A549 (cell line): Measurements from ENCODE around the gene TRPV4. TPM values are rescaled to one million over a fixed set of nuclear protein-coding genes. Genes with fewer than 3 reads are reported as not detected.

Experiments
- ATAC-seq, 2 experiments: fragments of 200-7000 bp in 1 of 2; fragments of >200 bp in 1 of 2; cut with Nextera tagmentation in 1 of 2; cut with Tn5 transposase in 1 of 2; 3 replicates each; pipeline versions ENCODE4 v1.8.0 to v1.9.1; 2018 to 2020; ENCODE audit warnings: mild to moderate bottlenecking in 1 of 2, moderate library complexity in 1 of 2
- CTCF ChIA-PET: fragments of 300-600 bp; sonication (Branson Sonifier 250); formaldehyde crosslinking; extraction: SDS; loops from one replicate; lab custom pipeline; 2021; ENCODE audit warnings: antibody characterized with exemption, inconsistent platforms; lab: Yijun Ruan, JAX
- POLR2A ChIA-PET: fragments of 350-600 bp; formaldehyde crosslinking; extraction: SDS; loops from one replicate; lab custom pipeline; 2021; ENCODE audit warnings: antibody characterized with exemption, inconsistent platforms; lab: Yijun Ruan, JAX
- DNase-seq, 2 experiments: peaks; one replicate each; pipeline versions ENCODE4 v3.0.0 to v3.0.0-alpha.2; 2011 to 2016; ENCODE audit warnings: low read depth in 1 of 2, low spot score in 1 of 2
- FAIRE-seq: peaks from 2 replicates; lab custom pipeline; 2011; peaks lifted over from hg19 to GRCh38; lab: Jason Lieb, UNC
- H3K27ac ChIP-seq, 2 experiments: fragments of >200 bp; sonication (Bioruptor Twin); formaldehyde crosslinking; 3 replicates each; pipeline ENCODE4 v1.5.1; 2016 to 2017
- H3K4me1 ChIP-seq: fragments of >200 bp; sonication (Bioruptor Twin); formaldehyde crosslinking; 3 replicates; pipeline ENCODE4 v1.6.1; 2016
- H3K4me2 ChIP-seq: fragments of >200 bp; sonication (Bioruptor Twin); formaldehyde crosslinking; 3 replicates; pipeline ENCODE4 v1.6.1; 2016
- H3K4me3 ChIP-seq: fragments of >200 bp; sonication (Bioruptor Twin); formaldehyde crosslinking; 3 replicates; pipeline ENCODE4 v1.5.1; 2016
- H3K9me3 ChIP-seq: fragments of >200 bp; sonication (Bioruptor Twin); formaldehyde crosslinking; 3 replicates; pipeline ENCODE4 v1.6.1; 2016
- CBX2 ChIP-seq: fragments of 200-600 bp; sonication (generic); IDR thresholded peaks from 2 replicates; pipeline ENCODE4 v1.6.1; 2016; ENCODE audit warnings: low read depth, mild to moderate bottlenecking, borderline replicate concordance
- CHD2 ChIP-seq: fragments of 150-350 bp; IDR thresholded peaks from 2 replicates; pipeline ENCODE4 v1.6.1; 2014; ENCODE audit warnings: low read length; ENCODE audit not compliant: partially characterized antibody
- CHD4 ChIP-seq: fragments of 200-600 bp; sonication (generic); IDR thresholded peaks from 2 replicates; pipeline ENCODE4 v1.6.1; 2016; ENCODE audit warnings: antibody characterized with exemption, mild to moderate bottlenecking, borderline replicate concordance
- EHF ChIP-seq: fragments of 250-450 bp; sonication (Bioruptor Pico); IDR thresholded peaks from 2 replicates; pipeline ENCODE4 v1.5.0; 2020; ENCODE audit warnings: mild to moderate bottlenecking
- ELK1 ChIP-seq: fragments of 150-350 bp; IDR thresholded peaks from 2 replicates; pipeline ENCODE4 v1.6.1; 2014; ENCODE audit warnings: low read depth, mild to moderate bottlenecking, low read length
- ESRRA ChIP-seq: fragments of 150-350 bp; IDR thresholded peaks from 2 replicates; pipeline ENCODE4 v1.6.1; 2014; ENCODE audit warnings: mild to moderate bottlenecking, low read length, borderline replicate concordance
- FOXS1 ChIP-seq: fragments of 250-450 bp; sonication (Bioruptor Pico); IDR thresholded peaks from 2 replicates; pipeline ENCODE4 v1.5.0; 2020; ENCODE audit warnings: mild to moderate bottlenecking, moderate library complexity
- GATA3 ChIP-seq: IDR thresholded peaks from 2 replicates; pipeline ENCODE4 v1.6.1; 2012; ENCODE audit warnings: borderline replicate concordance
- HDAC2 ChIP-seq: fragments of 200-600 bp; sonication (generic); IDR thresholded peaks from 2 replicates; pipeline ENCODE4 v1.6.1; 2016
- HES2 ChIP-seq: fragments of >200 bp; sonication (Bioruptor Twin); formaldehyde crosslinking; IDR thresholded peaks from 2 replicates; pipeline ENCODE4 v1.6.1; 2016
- HEYL ChIP-seq: fragments of 250-450 bp; sonication (Bioruptor Pico); IDR thresholded peaks from 2 replicates; pipeline ENCODE4 v1.8.0; 2021; ENCODE audit warnings: mild to moderate bottlenecking, moderate library complexity
- HMGXB4 ChIP-seq: fragments of 250-450 bp; sonication (Bioruptor Pico); IDR thresholded peaks from 2 replicates; pipeline ENCODE4 v1.5.0; 2021; ENCODE audit warnings: mild to moderate bottlenecking, moderate library complexity, borderline replicate concordance
- HOXA7 ChIP-seq: fragments of 250-450 bp; sonication (Bioruptor Pico); IDR thresholded peaks from 2 replicates; pipeline ENCODE4 v1.5.0; 2020; ENCODE audit warnings: mild to moderate bottlenecking, moderate library complexity
- JUN ChIP-seq, 2 experiments: fragments of >200 bp; sonication (Bioruptor Twin); formaldehyde crosslinking; IDR thresholded peaks; 2 replicates in 1 of 2; 3 replicates in 1 of 2; pipeline ENCODE4 v1.6.1; 2016 to 2017
- KDM1A ChIP-seq: fragments of 200-600 bp; sonication (generic); IDR thresholded peaks from 2 replicates; pipeline ENCODE4 v1.6.1; 2016; ENCODE audit warnings: low read depth, mild to moderate bottlenecking
- MAX ChIP-seq: IDR thresholded peaks from 2 replicates; pipeline ENCODE4 v1.6.1; 2012
- PHF8 ChIP-seq: fragments of 200-600 bp; sonication (generic); IDR thresholded peaks from 2 replicates; pipeline ENCODE4 v1.6.1; 2016; ENCODE audit warnings: low read depth, mild to moderate bottlenecking, antibody characterized with exemption, moderate library complexity, borderline replicate concordance
- POLR2A ChIP-seq: IDR thresholded peaks from 2 replicates; pipeline ENCODE4 v1.6.1; 2012; ENCODE audit warnings: mild to moderate bottlenecking, low read length
- RCOR1 ChIP-seq: fragments of 150-350 bp; IDR thresholded peaks from 2 replicates; pipeline ENCODE4 v1.6.1; 2014; ENCODE audit warnings: antibody characterized with exemption, low read length, low read depth
- RFX5 ChIP-seq: fragments of 450-650 bp; IDR thresholded peaks from 2 replicates; pipeline ENCODE4 v1.7.1; 2014; ENCODE audit warnings: antibody characterized with exemption, mild to moderate bottlenecking, moderate library complexity
- SMC3 ChIP-seq: fragments of >200 bp; sonication (Bioruptor Twin); formaldehyde crosslinking; IDR thresholded peaks from 3 replicates; pipeline ENCODE4 v1.6.1; 2018; ENCODE audit warnings: inconsistent platforms
- TFCP2L1 ChIP-seq: fragments of 250-450 bp; sonication (Bioruptor Pico); IDR thresholded peaks from 2 replicates; pipeline ENCODE4 v1.5.0; 2021; ENCODE audit warnings: mild to moderate bottlenecking
- ZSCAN20 ChIP-seq: fragments of 250-450 bp; sonication (Bioruptor Pico); IDR thresholded peaks from 2 replicates; pipeline ENCODE4 v1.8.0; 2022; ENCODE audit warnings: mild to moderate bottlenecking, moderate library complexity
- WGBS: methylation state at CpG from one replicate; pipeline ENCODE4 v1.1.6; 2017; ENCODE audit errors: missing lambda C conversion rate; 5-methylcytosine and 5-hydroxymethylcytosine counted together
- polyA plus RNA-seq, 4 experiments: library from polyadenylated mRNA; depleted of rRNA in 3 of 4; stranded (reverse); fragments of >200 nt; fragmentation: RNase III in 1 of 4; extraction: RNeasy Plus Mini Kit Qiagen cat#74134 plus additional on column Dnase treatment in 1 of 4; gene quantifications; 2 replicates in 3 of 4; 3 replicates in 1 of 4; pipeline ENCODE4 v1.2.3, GENCODE V29; 2011 to 2017

The TRPV4 gene
- polyA plus RNA-seq, 2 of the 4 experiments (the other 2 are of a cell fraction) = 0.15 to 0.37 TPM

- TF ChIP-seq HMGXB4 (no peak), HOXA7 (CRISPR knock-in tag) (no peak), HDAC2 (no peak), TFCP2L1 (CRISPR knock-in tag) (no peak)
Observed at GRCh38 chr12:109828754-109829511, 4.3 kb downstream of the TRPV4 start (continued).

- FAIRE-seq = peak; percentile 28
- H3K4me2 ChIP-seq = no peak overlapping the region
- POLR2A ChIA-PET = no interaction called here
Observed at GRCh38 chr12:109827566-109828550, 5.3 kb downstream of the TRPV4 start.

GRCh38 chr12:109827080-109827479 is 6.1 kb downstream of the TRPV4 start:
- Histone ChIP-seq H3K27ac (no peak overlapping the region), H3K4me3 (no peak overlapping the region), H3K4me2 (no peak overlapping the region), H3K9me3 (no peaks in the 10 kb centered on the region), H3K4me1 (peaks cover 23% of the 10 kb centered on the region)
- no peak for TF ChIP-seq ELK1
- TF ChIP-seq JUN (IDR thresholded peaks at IDR 0.05) = no peak
- TF ChIP-seq EHF = no peak
- TF ChIP-seq PHF8 = no peak
- no peak for TF ChIP-seq CHD4
- no peak for TF ChIP-seq POLR2A
- no peak for TF ChIP-seq SMC3
- no peak for TF ChIP-seq RCOR1
- TF ChIP-seq HEYL = no peak
- POLR2A ChIA-PET = no interaction called here
- DNase-seq (no peak), FAIRE-seq (no peak), ATAC-seq (no peak)
- CTCF ChIA-PET = interaction anchor here (0.6 to 7.1 kb wide), 3 partner anchors 9 to 21 kb away, joined by 3 to 41 read pairs (median 3); no protein-coding TSS in a partner anchor
- 81% methylated on average over 3 of the region's 3 CpGs for WGBS

More at GRCh38 chr12:109827566-109828550, 5.3 kb downstream of the TRPV4 start:
- CTCF ChIA-PET = interaction anchor here (0.6 to 10.8 kb wide), 6 partner anchors 14 to 29 kb away, joined by 3 to 86 read pairs (median 8); no protein-coding TSS in a partner anchor
- Histone ChIP-seq H3K27ac (0 out of 6 replicates have a peak overlapping the region, but pooled peaks of 1 of the 2 experiments have one; percentile 28), H3K4me1 (peaks cover 20% of the 10 kb centered on the region), H3K4me3 (no peak overlapping the region), H3K9me3 (no peaks in the 10 kb centered on the region)
- 54% methylated on average over 19 of the region's 19 CpGs for WGBS
- TF ChIP-seq GATA3 (no peak), ZSCAN20 (CRISPR knock-in tag) (no peak), RFX5 (no peak), MAX (no peak), KDM1A (no peak), HES2 (no peak), CHD2 (no peak), HEYL (no peak), ESRRA (no peak), RCOR1 (no peak), CBX2 (no peak), FOXS1 (CRISPR knock-in tag) (no peak)
- ATAC-seq (no peak), DNase-seq (no peak)
